Esophagus squamous epithelium (tissue), 4 donors: ENCODE results near the gene CFI.

Experiments
- POLR2A ChIP-seq, 4 donors: fragments of 450-650 bp; IDR thresholded peaks; one replicate each; pipeline ENCODE4 v1.6.1; 2017; ENCODE audit warnings: antibody characterized with exemption in 4 of 4, mild to moderate bottlenecking in 4 of 4, moderate library complexity in 3 of 4
- TF ChIP-seq, protein P1 (sequence below), 6 experiments: fragments of 450-650 bp in 4 of 6; fragments of 200-600 bp in 2 of 6; sonication (generic) in 2 of 6; IDR thresholded peaks; one replicate each; pipeline ENCODE4 v1.5.1; 2016 to 2019; ENCODE audit warnings: antibody characterized with exemption in 6 of 6, mild to moderate bottlenecking in 4 of 6, moderate library complexity in 4 of 6

DNA sequence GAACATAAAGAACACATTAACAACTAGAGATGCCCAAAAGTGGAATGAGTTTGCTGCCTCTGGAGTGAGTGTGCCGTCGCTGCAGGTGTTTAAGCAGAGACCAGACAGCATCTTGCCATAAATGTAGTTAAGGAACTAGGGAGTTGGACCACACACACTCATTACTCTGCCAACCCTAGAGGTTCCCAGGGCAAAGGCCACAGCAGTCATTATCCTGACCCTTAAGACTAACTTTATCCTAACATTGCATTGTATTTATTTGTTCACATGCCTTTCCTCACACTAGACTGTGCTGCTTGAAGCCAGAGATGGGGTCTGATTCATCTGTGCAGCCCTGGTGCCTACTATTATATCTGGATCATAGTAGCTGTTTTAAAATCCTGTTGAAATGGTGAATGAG, 55.1 kb downstream of the CFI start:
- TF ChIP-seq, protein P1, sequence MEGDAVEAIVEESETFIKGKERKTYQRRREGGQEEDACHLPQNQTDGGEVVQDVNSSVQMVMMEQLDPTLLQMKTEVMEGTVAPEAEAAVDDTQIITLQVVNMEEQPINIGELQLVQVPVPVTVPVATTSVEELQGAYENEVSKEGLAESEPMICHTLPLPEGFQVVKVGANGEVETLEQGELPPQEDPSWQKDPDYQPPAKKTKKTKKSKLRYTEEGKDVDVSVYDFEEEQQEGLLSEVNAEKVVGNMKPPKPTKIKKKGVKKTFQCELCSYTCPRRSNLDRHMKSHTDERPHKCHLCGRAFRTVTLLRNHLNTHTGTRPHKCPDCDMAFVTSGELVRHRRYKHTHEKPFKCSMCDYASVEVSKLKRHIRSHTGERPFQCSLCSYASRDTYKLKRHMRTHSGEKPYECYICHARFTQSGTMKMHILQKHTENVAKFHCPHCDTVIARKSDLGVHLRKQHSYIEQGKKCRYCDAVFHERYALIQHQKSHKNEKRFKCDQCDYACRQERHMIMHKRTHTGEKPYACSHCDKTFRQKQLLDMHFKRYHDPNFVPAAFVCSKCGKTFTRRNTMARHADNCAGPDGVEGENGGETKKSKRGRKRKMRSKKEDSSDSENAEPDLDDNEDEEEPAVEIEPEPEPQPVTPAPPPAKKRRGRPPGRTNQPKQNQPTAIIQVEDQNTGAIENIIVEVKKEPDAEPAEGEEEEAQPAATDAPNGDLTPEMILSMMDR (IDR thresholded peaks at IDR 0.05): no peak
- TF ChIP-seq POLR2A (IDR thresholded peaks at IDR 0.05): no peak
